Karpas-422 (cell line): Measurements from ENCODE around the gene OPCML. TPM values are rescaled to one million over a fixed set of nuclear protein-coding genes. Genes with fewer than 3 reads are reported as not detected.

Source experiments
- DNase-seq: peaks from one replicate; pipeline ENCODE4 v3.0.0-alpha.2; 2015
- H2AFZ ChIP-seq: fragments of 200-600 bp; sonication (generic); 2 replicates; pipeline ENCODE4 v1.6.1; 2014; ENCODE audit warnings: antibody characterized with exemption, low read length, mixed read lengths
- H3K27ac ChIP-seq: fragments of 200-600 bp; sonication (generic); 2 replicates; pipeline ENCODE4 v1.5.1; 2014; ENCODE audit warnings: mild to moderate bottlenecking, low read length, moderate library complexity
- H3K27me3 ChIP-seq: fragments of 200-600 bp; sonication (generic); 2 replicates; pipeline ENCODE4 v1.6.1; 2014; ENCODE audit warnings: low read length, mixed read lengths
- H3K36me3 ChIP-seq: fragments of 200-600 bp; sonication (generic); 2 replicates; pipeline ENCODE4 v1.6.1; 2014; ENCODE audit warnings: low read length, mixed read lengths; ENCODE audit not compliant: insufficient read depth
- H3K4me1 ChIP-seq: fragments of 200-600 bp; sonication (generic); 2 replicates; pipeline ENCODE4 v1.6.1; 2014; ENCODE audit warnings: mild to moderate bottlenecking, low read length, mixed read lengths
- H3K4me2 ChIP-seq: fragments of 200-600 bp; sonication (generic); 2 replicates; pipeline ENCODE4 v1.6.1; 2014; ENCODE audit warnings: low read length, low read depth, mild to moderate bottlenecking; ENCODE audit not compliant: poor library complexity, severe bottlenecking
- H3K4me3 ChIP-seq: fragments of 200-600 bp; sonication (generic); 2 replicates; pipeline ENCODE4 v1.5.1; 2014; ENCODE audit warnings: mild to moderate bottlenecking, antibody characterized with exemption, low read length, mixed read lengths
- H3K79me2 ChIP-seq: fragments of 200-600 bp; sonication (generic); 2 replicates; pipeline ENCODE4 v1.6.1; 2014; ENCODE audit warnings: mild to moderate bottlenecking, low read length, mixed read lengths
- H3K9ac ChIP-seq: fragments of 200-600 bp; sonication (generic); 2 replicates; pipeline ENCODE4 v1.6.0; 2014; ENCODE audit warnings: low read length
- H3K9me2 ChIP-seq: fragments of 200-600 bp; sonication (generic), shearing (Covaris generic); replicated peaks from 2 replicates; pipeline ENCODE4 v1.6.0; 2014; ENCODE audit warnings: mild to moderate bottlenecking, low read length, moderate library complexity; ENCODE audit not compliant: insufficient read depth
- H3K9me3 ChIP-seq: fragments of 300-700, 200-600 bp; sonication (generic); 2 replicates; pipeline ENCODE4 v1.6.1; 2014; ENCODE audit warnings: low read length, mixed read lengths
- H4K20me1 ChIP-seq: fragments of 200-600 bp; sonication (generic); 2 replicates; pipeline ENCODE4 v1.6.1; 2014; ENCODE audit warnings: mild to moderate bottlenecking, antibody characterized with exemption, low read length, low read depth; ENCODE audit not compliant: insufficient read depth
- total RNA-seq: library from RNA; depleted of rRNA; stranded (reverse); fragments of >200 nt; shearing (Covaris generic); gene quantifications from 2 replicates; pipeline ENCODE4 v1.2.3, GENCODE V29; 2014; ENCODE audit warnings: low replicate concordance

Gene OPCML
- total RNA-seq, 1 experiment from 2014 or later: not detected

GRCh38 chr11:132556316-132556715 is 976.0 kb downstream of the OPCML start:
- Histone ChIP-seq H3K4me2 (no peak overlapping the region), H2AFZ (no peak overlapping the region), H3K27ac (no peak overlapping the region), H3K27me3 (no peaks in the 10 kb centered on the region), H3K4me3 (no peak overlapping the region), H3K9ac (no peak overlapping the region), H3K9me2 (no peaks in the 10 kb centered on the region), H4K20me1 (no peaks in the 10 kb centered on the region), H3K79me2 (no peaks in the 10 kb centered on the region), H3K36me3 (no peaks in the 10 kb centered on the region), H3K4me1 (no peaks in the 10 kb centered on the region), H3K9me3 (no peaks in the 10 kb centered on the region)
- DNase-seq: no peak

DNA sequence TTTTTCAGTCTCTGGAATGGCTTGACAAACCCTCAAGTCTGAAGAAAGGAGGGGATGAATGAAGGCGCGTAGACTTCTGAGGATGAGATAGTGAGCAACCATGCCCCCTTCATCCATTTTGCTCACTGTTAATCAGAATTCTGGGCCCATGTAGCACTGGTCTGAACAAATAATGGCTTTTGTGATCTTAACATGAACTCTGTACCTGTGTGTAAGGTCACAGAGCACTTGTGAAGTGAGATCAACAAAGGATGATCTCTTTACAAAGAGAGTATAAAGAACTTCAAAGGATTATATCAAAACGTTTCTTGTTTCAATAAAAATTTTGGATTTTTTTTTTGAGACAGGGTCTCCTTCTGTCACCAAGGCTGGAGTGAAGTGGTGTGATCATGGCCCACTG is 976.7 kb downstream of the OPCML start:
- no peak overlapping the region for H3K4me2 ChIP-seq

DNA sequence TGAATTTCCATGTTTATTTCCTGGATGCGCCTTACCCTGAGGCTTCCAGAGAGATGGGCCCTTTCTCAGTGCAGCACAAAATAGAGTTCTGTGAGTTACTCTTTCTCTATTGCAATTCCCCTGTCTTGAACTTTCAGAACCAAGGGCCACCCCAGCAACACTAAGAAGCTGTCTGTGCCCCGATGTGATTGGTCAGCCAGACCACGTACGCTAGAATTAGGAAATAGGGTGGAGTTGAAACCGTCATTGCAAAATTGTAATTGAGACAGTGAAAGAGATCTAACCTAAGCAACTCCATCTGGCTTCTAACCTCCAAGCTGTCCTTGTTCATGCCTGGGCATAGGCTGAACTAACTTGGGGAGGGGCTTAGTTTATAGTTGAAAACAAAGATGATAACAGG is 981.3 kb downstream of the OPCML start:
- no peaks in the 10 kb centered on the region for H3K9me2 ChIP-seq
- H3K4me1 ChIP-seq: no peaks in the 10 kb centered on the region
- H3K27me3 ChIP-seq: no peaks in the 10 kb centered on the region
- H3K4me2 ChIP-seq: no peak overlapping the region
- H3K36me3 ChIP-seq: no peaks in the 10 kb centered on the region
- H3K79me2 ChIP-seq: no peaks in the 10 kb centered on the region
- DNase-seq: no peak
- H2AFZ ChIP-seq: no peak overlapping the region
- no peak overlapping the region for H3K27ac ChIP-seq
- no peaks in the 10 kb centered on the region for H4K20me1 ChIP-seq
- no peak overlapping the region for H3K9ac ChIP-seq
- H3K4me3 ChIP-seq: no peak overlapping the region
- H3K9me3 ChIP-seq: no peaks in the 10 kb centered on the region

More for the DNA sequence above, 976.7 kb downstream of the OPCML start:
- Histone ChIP-seq H3K4me3 (no peak overlapping the region), H3K36me3 (no peaks in the 10 kb centered on the region), H3K27ac (no peak overlapping the region), H3K4me1 (no peaks in the 10 kb centered on the region), H3K9me2 (no peaks in the 10 kb centered on the region), H2AFZ (no peak overlapping the region), H4K20me1 (no peaks in the 10 kb centered on the region), H3K9ac (no peak overlapping the region), H3K79me2 (no peaks in the 10 kb centered on the region), H3K27me3 (no peaks in the 10 kb centered on the region), H3K9me3 (no peaks in the 10 kb centered on the region)
- DNase-seq: no peak

GRCh38 chr11:132549561-132549960 is 982.7 kb downstream of the OPCML start:
- Histone ChIP-seq H3K4me2 (no peak overlapping the region), H3K9me3 (no peaks in the 10 kb centered on the region), H3K4me1 (no peaks in the 10 kb centered on the region), H3K79me2 (no peaks in the 10 kb centered on the region), H3K4me3 (no peak overlapping the region), H3K9me2 (no peaks in the 10 kb centered on the region), H3K27me3 (no peaks in the 10 kb centered on the region), H3K36me3 (no peaks in the 10 kb centered on the region), H2AFZ (no peak overlapping the region), H4K20me1 (no peaks in the 10 kb centered on the region), H3K27ac (no peak overlapping the region), H3K9ac (no peak overlapping the region)
- no peak for DNase-seq

- H3K27me3 ChIP-seq: no peaks in the 10 kb centered on the region
- H3K36me3 ChIP-seq: no peaks in the 10 kb centered on the region
- H4K20me1 ChIP-seq: no peaks in the 10 kb centered on the region
- H2AFZ ChIP-seq: no peak overlapping the region
- H3K4me3 ChIP-seq: no peak overlapping the region
- DNase-seq: no peak
- H3K4me1 ChIP-seq: no peaks in the 10 kb centered on the region
- no peak overlapping the region for H3K27ac ChIP-seq
- no peaks in the 10 kb centered on the region for H3K9me2 ChIP-seq
- no peaks in the 10 kb centered on the region for H3K79me2 ChIP-seq
- no peak overlapping the region for H3K9ac ChIP-seq
- H3K9me3 ChIP-seq: no peaks in the 10 kb centered on the region
- H3K4me2 ChIP-seq: no peak overlapping the region
Observed at GRCh38 chr11:132549001-132549400, 983.3 kb downstream of the OPCML start.

GRCh38 chr11:132544007-132544406 is 988.3 kb downstream of the OPCML start:
- no peak overlapping the region for H2AFZ ChIP-seq

DNA sequence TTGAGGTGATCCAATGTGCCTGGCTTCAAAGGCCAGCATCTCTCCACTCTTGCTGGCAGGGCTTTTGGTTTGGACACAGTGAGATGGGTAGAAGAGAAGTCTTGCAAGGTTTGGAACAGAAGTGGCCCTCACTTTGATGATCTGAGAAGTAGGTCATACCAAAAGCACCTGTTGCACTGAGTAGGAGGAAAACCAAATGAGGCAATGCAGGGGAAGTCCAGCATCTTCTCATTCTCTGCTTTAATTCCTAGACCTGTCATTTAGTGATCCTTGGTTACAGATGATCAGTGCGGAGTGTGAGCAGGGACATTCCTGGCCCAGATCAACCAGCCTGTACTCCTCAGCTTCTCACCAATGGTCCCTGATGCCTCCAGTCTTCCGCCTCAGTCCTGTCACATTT is 990.5 kb downstream of the OPCML start:
- no peak for DNase-seq
- Histone ChIP-seq H3K36me3 (no peaks in the 10 kb centered on the region), H3K27ac (no peak overlapping the region), H3K9me2 (no peaks in the 10 kb centered on the region), H2AFZ (no peak overlapping the region), H3K27me3 (no peaks in the 10 kb centered on the region), H3K79me2 (no peaks in the 10 kb centered on the region), H3K9ac (no peak overlapping the region), H3K4me3 (no peak overlapping the region), H3K4me1 (no peaks in the 10 kb centered on the region), H3K4me2 (no peak overlapping the region), H3K9me3 (no peaks in the 10 kb centered on the region), H4K20me1 (no peaks in the 10 kb centered on the region)

More at GRCh38 chr11:132544007-132544406, 988.3 kb downstream of the OPCML start:
- Histone ChIP-seq H3K27ac (no peak overlapping the region), H3K9ac (no peak overlapping the region), H3K79me2 (no peaks in the 10 kb centered on the region), H3K36me3 (no peaks in the 10 kb centered on the region), H3K27me3 (no peaks in the 10 kb centered on the region), H3K4me2 (no peak overlapping the region), H4K20me1 (no peaks in the 10 kb centered on the region), H3K9me2 (no peaks in the 10 kb centered on the region), H3K9me3 (no peaks in the 10 kb centered on the region), H3K4me1 (no peaks in the 10 kb centered on the region), H3K4me3 (no peak overlapping the region)
- DNase-seq: no peak

GRCh38 chr11:132540581-132540980 is 991.7 kb downstream of the OPCML start:
- no peaks in the 10 kb centered on the region for H3K27me3 ChIP-seq
- no peaks in the 10 kb centered on the region for H3K9me2 ChIP-seq
- H3K4me3 ChIP-seq: no peak overlapping the region
- H4K20me1 ChIP-seq: no peaks in the 10 kb centered on the region
- no peaks in the 10 kb centered on the region for H3K36me3 ChIP-seq
- no peak overlapping the region for H3K27ac ChIP-seq
- no peak overlapping the region for H3K4me2 ChIP-seq
- H2AFZ ChIP-seq: no peak overlapping the region
- H3K9ac ChIP-seq: no peak overlapping the region
- no peaks in the 10 kb centered on the region for H3K9me3 ChIP-seq
- H3K4me1 ChIP-seq: no peaks in the 10 kb centered on the region
- H3K79me2 ChIP-seq: no peaks in the 10 kb centered on the region
- DNase-seq: no peak
